Common myeloid progenitor, CD34-positive (primary cell): ENCODE results near the gene OCA2.

ENCODE experiments used
- CTCF ChIA-PET: fragments of 350-600 bp; sonication (Branson Sonifier 250); formaldehyde crosslinking; loops from one replicate; lab custom pipeline; 2021; ENCODE audit warnings: antibody characterized with exemption; lab: Charles Lee
- POLR2A ChIA-PET: fragments of 350-600 bp; sonication (Branson Sonifier 250); formaldehyde crosslinking; loops from one replicate; lab custom pipeline; 2021; ENCODE audit warnings: antibody characterized with exemption; lab: Charles Lee
- DNase-seq, 3 donors: peaks; one replicate each; pipeline versions ENCODE4 v3.0.0 to v3.0.0-alpha.2; 2013
- H3K27ac ChIP-seq, 2 experiments: 1 replicate in 1 of 2; 2 replicates in 1 of 2; pipeline ENCODE4 v1.7.0; 2013; ENCODE audit warnings: inconsistent platforms in 2 of 2, low read length in 2 of 2, mild to moderate bottlenecking in 2 of 2, low read depth in 1 of 2, moderate library complexity in 1 of 2; ENCODE audit not compliant: severe bottlenecking in 2 of 2, insufficient read depth in 1 of 2, poor library complexity in 1 of 2
- H3K27me3 ChIP-seq, 5 experiments: replicated peaks in 2 of 5; 1 replicate in 3 of 5; 2 replicates in 2 of 5; pipeline versions ENCODE4 v1.6.1 to v1.7.0; 2013; ENCODE audit warnings: low read length in 4 of 5, mild to moderate bottlenecking in 2 of 5, moderate library complexity in 2 of 5, inconsistent platforms in 1 of 5; ENCODE audit not compliant: insufficient read depth in 5 of 5, control insufficient read depth in 4 of 5
- H3K36me3 ChIP-seq, 4 experiments: 1 replicate in 2 of 4; 2 replicates in 2 of 4; pipeline versions ENCODE4 v1.6.1 to v1.7.0; 2013; ENCODE audit warnings: low read length in 3 of 4, control low read depth in 1 of 4, mild to moderate bottlenecking in 1 of 4; ENCODE audit not compliant: control insufficient read depth in 4 of 4, insufficient read depth in 4 of 4
- H3K4me1 ChIP-seq, 4 experiments: 1 replicate in 3 of 4; 2 replicates in 1 of 4; pipeline versions ENCODE4 v1.6.1 to v1.7.1; 2013; ENCODE audit warnings: low read length in 3 of 4, mild to moderate bottlenecking in 3 of 4, control low read depth in 1 of 4, inconsistent platforms in 1 of 4, moderate library complexity in 1 of 4; ENCODE audit not compliant: control insufficient read depth in 4 of 4, insufficient read depth in 4 of 4; ENCODE audit errors: control extremely low read depth in 1 of 4
- H3K4me3 ChIP-seq, 7 experiments: 1 replicate in 4 of 7; 2 replicates in 3 of 7; pipeline versions ENCODE4 v1.5.1 to v1.7.0; 2013; ENCODE audit warnings: mild to moderate bottlenecking in 7 of 7, low read length in 6 of 7, moderate library complexity in 6 of 7, inconsistent platforms in 2 of 7, low read depth in 2 of 7, control low read depth in 1 of 7; ENCODE audit not compliant: insufficient read depth in 4 of 7, control insufficient read depth in 1 of 7; ENCODE audit errors: extremely low read depth in 1 of 7
- H3K9me3 ChIP-seq, 5 experiments: 1 replicate in 4 of 5; 2 replicates in 1 of 5; pipeline versions ENCODE4 v1.6.1 to v1.7.1; 2013; ENCODE audit warnings: low read length in 4 of 5, mild to moderate bottlenecking in 2 of 5, inconsistent platforms in 1 of 5, low read depth in 1 of 5, moderate library complexity in 1 of 5; ENCODE audit not compliant: control insufficient read depth in 4 of 5, insufficient read depth in 2 of 5; ENCODE audit errors: control extremely low read depth in 1 of 5
- WGBS: methylation state at CpG from one replicate; pipeline ENCODE4 v1.1.5; 2013; ENCODE audit not compliant: insufficient coverage; 5-methylcytosine and 5-hydroxymethylcytosine counted together

OCA2 gene

DNA sequence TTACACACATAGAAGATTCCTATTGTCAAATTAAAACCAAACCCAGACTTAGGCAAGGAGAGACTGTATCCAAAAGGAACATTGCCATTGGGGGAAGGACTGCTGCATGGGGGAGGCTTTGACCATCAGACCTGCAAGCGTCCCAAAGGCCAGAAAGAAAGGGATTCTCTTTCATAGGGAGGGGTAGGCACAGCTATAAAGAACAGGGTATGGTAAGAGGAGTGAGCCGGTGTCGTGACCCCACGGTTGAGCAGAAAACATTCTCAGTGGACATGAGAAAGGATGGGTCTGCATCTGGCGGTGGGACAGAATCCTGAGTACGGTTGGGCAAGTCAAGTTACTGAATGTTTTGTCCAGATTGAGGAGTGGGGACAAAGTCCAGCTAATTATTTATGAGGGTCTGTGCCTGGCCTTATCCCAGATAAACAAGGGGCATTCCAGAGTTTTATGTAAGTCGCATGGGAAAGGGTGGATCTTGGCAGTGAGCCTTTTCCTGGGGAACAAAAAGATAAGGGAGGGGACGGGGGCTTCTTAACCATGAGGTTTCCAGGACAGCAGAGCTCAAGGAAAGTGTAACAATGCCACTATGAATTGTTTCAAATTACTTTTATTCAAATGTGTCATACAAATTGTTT lies 357.8 kb downstream of the OCA2 start:
- Histone ChIP-seq H3K27me3 (no peaks in the 10 kb centered on the region), H3K9me3 (peaks cover 0 to 2% (median 0%) of the 10 kb centered on the region in 5 experiments), H3K36me3 (no peaks in the 10 kb centered on the region), H3K4me3 (no peak overlapping the region), H3K27ac (no peak overlapping the region), H3K4me1 (no peaks in the 10 kb centered on the region)
- CTCF ChIA-PET: no interaction called here
- POLR2A ChIA-PET: interaction anchor here (1.0 kb wide), 1 partner anchor 21 kb away, joined by 5 read pairs; no protein-coding TSS in a partner anchor
- DNase-seq: no peak
- 89% methylated on average over 7 of the region's 8 CpGs for WGBS

DNA sequence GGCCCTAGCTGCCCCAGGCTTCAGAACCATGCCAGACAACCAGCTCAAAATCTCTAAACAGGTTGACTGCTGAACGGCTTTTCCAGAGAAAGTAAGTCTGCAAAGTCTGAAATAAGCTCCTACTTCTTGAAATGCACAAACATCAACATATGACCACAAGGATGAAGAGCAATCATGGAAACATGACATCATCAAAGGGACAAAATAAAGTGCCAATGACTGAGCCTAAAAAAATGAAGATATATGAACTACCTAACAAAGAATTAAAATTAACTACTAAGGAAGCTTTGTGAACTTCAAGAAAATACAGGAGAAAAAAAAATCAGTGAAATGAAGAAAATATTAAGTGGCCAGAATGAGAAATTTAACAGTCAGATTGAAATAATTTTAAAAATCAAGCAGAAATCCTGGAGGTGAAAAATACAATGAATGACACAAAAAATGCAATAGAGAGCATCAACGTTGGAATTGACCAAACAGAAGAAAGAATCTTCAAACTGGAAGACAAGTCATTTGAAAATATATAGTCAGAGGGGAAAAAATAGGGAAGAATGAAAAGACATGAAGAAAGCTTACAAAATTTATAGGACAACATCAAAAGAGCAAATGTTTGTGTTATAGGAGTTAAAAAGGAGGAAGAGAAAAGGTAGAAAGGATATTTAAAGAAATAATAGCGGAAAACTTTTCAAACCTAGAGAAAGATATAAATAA lies 364.2 kb downstream of the OCA2 start:
- H3K9me3 ChIP-seq: peaks cover 3 to 13% (median 7%) of the 10 kb centered on the region in 5 experiments
- no peaks in the 10 kb centered on the region for H3K4me1 ChIP-seq
- H3K36me3 ChIP-seq: no peaks in the 10 kb centered on the region
- H3K27ac ChIP-seq: no peak overlapping the region
- CTCF ChIA-PET: no interaction called here
- POLR2A ChIA-PET: interaction anchor here (0.6 kb wide), 1 partner anchor 49 kb away, joined by 6 read pairs; no protein-coding TSS in a partner anchor
- H3K27me3 ChIP-seq: no peaks in the 10 kb centered on the region
- 100% methylated on average over 1 of the region's 3 CpGs for WGBS
- no peak overlapping the region for H3K4me3 ChIP-seq
- DNase-seq: no peak

DNA sequence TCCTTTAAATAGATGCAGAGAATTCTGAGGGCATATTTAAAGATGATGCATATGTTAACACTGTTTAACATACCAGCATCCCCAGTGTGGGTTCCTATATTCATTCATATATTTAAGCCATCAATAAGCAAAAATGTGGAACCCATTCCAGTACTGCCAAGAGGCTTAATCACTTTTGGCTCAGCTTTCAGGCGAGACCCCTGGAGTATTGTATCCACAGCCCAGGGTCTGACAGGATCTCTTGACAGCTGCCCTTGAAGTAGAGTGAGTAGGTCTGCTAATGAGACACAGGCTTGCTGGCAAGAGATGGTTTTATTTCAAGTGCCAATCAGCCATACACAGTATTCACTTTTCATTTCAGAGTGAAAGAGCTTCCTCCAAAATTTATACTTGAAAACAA lies 367.3 kb downstream of the OCA2 start:
- POLR2A ChIA-PET: no interaction called here
- Histone ChIP-seq H3K27ac (no peak overlapping the region), H3K27me3 (no peaks in the 10 kb centered on the region), H3K9me3 (peaks cover 3 to 13% (median 6%) of the 10 kb centered on the region in 5 experiments), H3K36me3 (no peaks in the 10 kb centered on the region), H3K4me1 (no peaks in the 10 kb centered on the region), H3K4me3 (no peak overlapping the region)
- CTCF ChIA-PET: no interaction called here
- no peak for DNase-seq
- WGBS: 80% methylated on average over 1 of the region's 1 CpG

DNA sequence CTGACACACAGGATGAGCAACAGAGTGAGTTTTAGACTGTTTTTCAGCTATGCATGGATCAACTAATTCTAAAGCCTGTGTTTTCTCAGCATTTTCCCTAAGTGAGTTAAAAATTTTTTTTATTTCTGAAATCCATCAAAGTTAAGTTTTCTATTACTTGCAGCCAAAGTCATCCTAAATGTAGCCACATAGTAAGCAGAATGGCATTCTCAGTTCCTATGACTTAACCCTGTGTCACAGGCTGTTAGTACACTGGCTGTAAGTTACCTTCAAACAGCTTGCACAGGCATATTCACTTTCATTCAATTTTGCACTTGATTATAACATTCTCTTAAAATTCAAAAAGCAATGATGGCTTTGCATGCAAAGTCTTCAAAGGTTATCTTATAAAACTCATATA lies 368.2 kb downstream of the OCA2 start:
- Histone ChIP-seq H3K9me3 (peaks cover 3 to 10% (median 6%) of the 10 kb centered on the region in 5 experiments), H3K27ac (no peak overlapping the region), H3K4me1 (no peaks in the 10 kb centered on the region), H3K27me3 (no peaks in the 10 kb centered on the region), H3K36me3 (no peaks in the 10 kb centered on the region), H3K4me3 (no peak overlapping the region)
- no peak for DNase-seq
- CTCF ChIA-PET: no interaction called here
- POLR2A ChIA-PET: no interaction called here

DNA sequence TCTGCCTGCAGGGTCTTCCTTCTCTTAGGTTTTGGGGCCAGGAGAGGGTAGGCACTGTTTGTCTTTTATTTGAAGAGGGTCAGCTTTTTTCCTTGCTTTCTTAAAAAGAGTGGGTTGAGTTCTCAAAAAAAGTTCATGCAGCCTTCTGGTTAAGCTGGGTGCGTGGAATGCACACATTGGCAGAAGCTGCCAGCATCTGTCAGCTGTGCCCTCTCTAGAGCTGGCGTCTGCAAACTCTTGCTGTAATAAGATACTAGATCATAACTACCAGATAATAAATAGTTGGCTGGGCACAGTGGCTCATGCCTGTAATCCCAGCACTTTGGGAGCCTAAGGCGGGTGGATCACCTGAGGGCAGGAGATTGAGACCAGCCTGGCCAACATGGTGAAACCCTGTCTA lies 373.4 kb downstream of the OCA2 start:
- Histone ChIP-seq H3K4me1 (no peaks in the 10 kb centered on the region), H3K9me3 (no peaks in the 10 kb centered on the region), H3K27me3 (no peaks in the 10 kb centered on the region), H3K27ac (no peak overlapping the region), H3K4me3 (no peak overlapping the region), H3K36me3 (no peaks in the 10 kb centered on the region)
- ChIA-PET CTCF (no interaction called here), POLR2A (no interaction called here)
- no CpG with 5 or more reads among the region's 3 CpGs for whole genome bisulfite sequencing
- DNase-seq: no peak

DNA sequence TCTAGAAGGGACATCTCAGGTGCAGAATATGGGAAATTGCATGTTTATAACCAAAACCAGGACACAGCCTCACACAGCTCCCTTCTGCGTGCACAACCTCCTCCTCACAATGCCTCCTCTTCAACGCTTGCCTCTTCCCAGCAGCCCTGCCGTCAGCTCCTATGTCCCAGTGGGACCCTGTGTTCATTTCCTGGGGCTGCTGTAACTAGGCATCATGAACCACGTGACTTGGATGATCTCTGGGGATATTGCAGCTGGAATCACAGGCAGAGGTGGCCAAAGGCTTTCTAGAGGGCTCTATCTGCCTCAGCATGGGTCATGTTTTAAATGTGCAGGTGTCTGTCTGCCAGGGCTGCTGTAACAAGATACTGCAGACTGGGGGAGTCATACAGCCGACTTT lies 375.3 kb downstream of the OCA2 start:
- H3K27ac ChIP-seq: no peak overlapping the region
- POLR2A ChIA-PET: no interaction called here
- CTCF ChIA-PET: no interaction called here
- no peaks in the 10 kb centered on the region for H3K27me3 ChIP-seq
- 87% methylated on average over 5 of the region's 5 CpGs for WGBS
- H3K4me3 ChIP-seq: no peak overlapping the region
- H3K4me1 ChIP-seq: no peaks in the 10 kb centered on the region
- H3K9me3 ChIP-seq: no peaks in the 10 kb centered on the region
- DNase-seq: no peak
- no peaks in the 10 kb centered on the region for H3K36me3 ChIP-seq

DNA sequence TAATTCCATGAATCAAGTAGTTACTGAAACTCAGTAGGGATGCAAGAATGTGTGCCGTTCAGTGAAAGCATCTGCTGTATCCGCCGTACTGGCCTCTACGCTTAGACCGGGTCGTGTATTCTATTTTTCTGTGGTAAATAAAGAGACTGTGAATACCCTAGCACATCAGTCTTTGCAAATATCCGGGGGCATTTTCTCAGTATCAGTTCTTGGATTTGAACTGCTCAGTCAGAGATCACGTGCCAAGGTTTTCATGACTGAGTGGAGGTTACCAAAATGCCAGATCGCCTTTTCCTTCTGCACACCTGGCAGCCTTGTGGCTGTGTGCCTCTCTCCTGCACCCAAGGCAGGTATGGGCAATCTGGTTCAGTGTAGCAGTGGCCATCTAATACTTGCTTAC lies 377.0 kb downstream of the OCA2 start:
- ChIA-PET CTCF (no interaction called here), POLR2A (no interaction called here)
- Histone ChIP-seq H3K36me3 (no peaks in the 10 kb centered on the region), H3K9me3 (peaks cover 0 to 7% (median 3%) of the 10 kb centered on the region in 5 experiments), H3K27ac (no peak overlapping the region), H3K4me3 (no peak overlapping the region), H3K4me1 (no peaks in the 10 kb centered on the region), H3K27me3 (no peaks in the 10 kb centered on the region)
- no peak for DNase-seq
- 94% methylated on average over 9 of the region's 9 CpGs for WGBS
